Bronchial epithelial cell (primary cell): Measurements from ENCODE around the gene ZNF384. TPM values are rescaled to one million over a fixed set of nuclear protein-coding genes. Genes with fewer than 3 reads are reported as not detected.
A peak's percentile ranks its signal among the peaks of the same experiment; 100 is the strongest.

Experiments used
- DNase-seq: peaks from one replicate; pipeline ENCODE4 v3.0.0-alpha.2; 2010; ENCODE audit warnings: low read depth
- FAIRE-seq: peaks from 2 replicates; lab custom pipeline; 2011; peaks lifted over from hg19 to GRCh38; lab: Jason Lieb, UNC
- H3K27me3 ChIP-seq: 2 replicates; pipeline ENCODE4 v1.5.1; 2011; ENCODE audit warnings: low read length; ENCODE audit not compliant: control insufficient read depth, insufficient read depth
- H3K36me3 ChIP-seq: 2 replicates; pipeline ENCODE4 v1.5.1; 2011; ENCODE audit warnings: low read length; ENCODE audit not compliant: control insufficient read depth, insufficient read depth
- H3K4me3 ChIP-seq: 2 replicates; pipeline ENCODE4 v1.5.1; 2011; ENCODE audit warnings: mild to moderate bottlenecking, low read depth, low read length, control low read depth
- total RNA-seq: library from RNA; depleted of rRNA; stranded (reverse); fragments of >200 nt; gene quantifications from 2 replicates; pipeline ENCODE4 v1.2.1, GENCODE V29; 2014
- TF ChIP-seq, protein P1 (sequence below): IDR thresholded peaks from 2 replicates; pipeline ENCODE4 v1.5.1; 2011; ENCODE audit warnings: mild to moderate bottlenecking, moderate library complexity, low read length, control low read depth, inconsistent platforms; ENCODE audit not compliant: insufficient read depth, severe bottlenecking

Gene ZNF384
- total RNA-seq, 1 donor from 2014 or later = 5.3 TPM

DNA sequence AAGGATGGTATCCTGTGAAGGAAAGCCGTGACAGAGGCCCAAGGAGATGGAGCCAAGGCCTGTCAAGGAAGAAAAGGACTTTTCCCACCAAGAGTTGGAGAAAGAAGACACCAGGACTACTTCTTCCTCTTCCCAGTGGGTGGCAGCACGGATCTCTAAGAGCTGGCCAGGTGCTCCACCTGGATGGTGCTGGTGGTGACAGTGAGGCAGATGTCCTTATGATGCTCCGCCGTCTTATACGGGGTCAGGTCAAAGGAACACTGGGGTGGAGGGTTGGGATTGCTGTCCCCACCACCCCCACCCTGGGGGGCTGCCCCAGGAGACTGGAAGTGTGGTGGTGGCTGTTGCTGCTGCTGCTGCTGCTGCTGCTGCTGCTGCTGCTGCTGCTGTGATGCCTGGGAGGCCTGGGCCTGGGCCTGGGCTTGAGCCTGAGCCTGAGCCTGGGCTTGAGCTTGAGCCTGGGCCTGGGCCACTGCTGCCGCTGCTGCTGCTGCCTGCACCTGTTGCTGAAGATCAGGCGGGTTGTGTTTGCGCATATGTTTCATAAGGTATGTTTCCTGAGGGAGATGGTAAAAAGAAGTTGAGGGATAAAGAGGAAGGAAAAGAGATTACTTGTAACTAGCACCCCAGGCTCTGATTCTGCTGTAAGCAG lies 21.5 kb downstream of the ZNF384 start:
- TF ChIP-seq, protein P1, sequence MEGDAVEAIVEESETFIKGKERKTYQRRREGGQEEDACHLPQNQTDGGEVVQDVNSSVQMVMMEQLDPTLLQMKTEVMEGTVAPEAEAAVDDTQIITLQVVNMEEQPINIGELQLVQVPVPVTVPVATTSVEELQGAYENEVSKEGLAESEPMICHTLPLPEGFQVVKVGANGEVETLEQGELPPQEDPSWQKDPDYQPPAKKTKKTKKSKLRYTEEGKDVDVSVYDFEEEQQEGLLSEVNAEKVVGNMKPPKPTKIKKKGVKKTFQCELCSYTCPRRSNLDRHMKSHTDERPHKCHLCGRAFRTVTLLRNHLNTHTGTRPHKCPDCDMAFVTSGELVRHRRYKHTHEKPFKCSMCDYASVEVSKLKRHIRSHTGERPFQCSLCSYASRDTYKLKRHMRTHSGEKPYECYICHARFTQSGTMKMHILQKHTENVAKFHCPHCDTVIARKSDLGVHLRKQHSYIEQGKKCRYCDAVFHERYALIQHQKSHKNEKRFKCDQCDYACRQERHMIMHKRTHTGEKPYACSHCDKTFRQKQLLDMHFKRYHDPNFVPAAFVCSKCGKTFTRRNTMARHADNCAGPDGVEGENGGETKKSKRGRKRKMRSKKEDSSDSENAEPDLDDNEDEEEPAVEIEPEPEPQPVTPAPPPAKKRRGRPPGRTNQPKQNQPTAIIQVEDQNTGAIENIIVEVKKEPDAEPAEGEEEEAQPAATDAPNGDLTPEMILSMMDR = peak; percentile 49
- H3K27me3 ChIP-seq = no peaks in the 10 kb centered on the region
- no peak overlapping the region for H3K4me3 ChIP-seq
- no peak for FAIRE-seq
- peak; percentile 10 for DNase-seq
- H3K36me3 ChIP-seq = peaks cover 27% of the 10 kb centered on the region

DNA sequence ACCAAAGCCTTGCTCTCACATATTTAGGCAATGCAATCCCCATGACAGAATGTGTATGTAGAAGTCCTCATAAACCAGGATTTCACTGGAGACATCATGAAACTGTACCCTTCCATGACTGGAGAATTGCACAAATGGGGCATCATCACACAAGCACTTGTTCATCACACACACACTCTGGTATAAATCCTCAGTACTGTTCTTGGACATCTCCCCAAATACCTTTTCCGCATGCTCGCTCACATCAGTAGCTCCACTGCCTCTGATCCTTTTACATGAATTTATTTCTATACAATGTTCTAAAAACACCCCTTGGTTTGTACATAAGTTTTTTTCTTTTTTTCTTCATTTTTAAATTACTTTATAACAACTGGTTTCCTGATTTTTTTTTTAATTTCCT lies 23.0 kb downstream of the ZNF384 start:
- FAIRE-seq (no peak), DNase-seq (no peak)
- Histone ChIP-seq H3K4me3 (no peak overlapping the region), H3K36me3 (peaks cover 18% of the 10 kb centered on the region), H3K27me3 (no peaks in the 10 kb centered on the region)
- TF ChIP-seq, protein P1 = no peak

DNA sequence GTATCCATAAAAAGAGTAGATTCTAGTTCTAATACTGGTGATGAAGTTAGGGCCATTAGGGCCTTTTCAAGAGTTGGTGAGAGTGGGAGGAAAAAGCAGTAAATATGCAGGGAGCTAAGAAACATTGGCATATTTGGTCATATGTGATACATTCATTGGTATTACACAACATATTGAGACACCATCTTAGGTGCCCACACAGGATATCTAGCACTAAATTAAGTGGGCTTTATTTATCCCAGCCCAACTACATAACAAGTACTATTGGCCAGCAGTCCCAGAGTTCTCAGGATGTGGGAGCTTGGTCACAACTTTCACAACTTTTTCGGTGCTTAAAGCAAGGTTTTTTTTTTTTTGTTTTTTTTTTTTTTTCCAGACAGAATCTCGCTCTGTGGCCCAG lies 24.3 kb downstream of the ZNF384 start:
- H3K4me3 ChIP-seq = no peak overlapping the region
- no peaks in the 10 kb centered on the region for H3K27me3 ChIP-seq
- peak; percentile 15 for DNase-seq
- TF ChIP-seq, protein P1 = no peak
- H3K36me3 ChIP-seq = peaks cover 13% of the 10 kb centered on the region
- no peak for FAIRE-seq

DNA sequence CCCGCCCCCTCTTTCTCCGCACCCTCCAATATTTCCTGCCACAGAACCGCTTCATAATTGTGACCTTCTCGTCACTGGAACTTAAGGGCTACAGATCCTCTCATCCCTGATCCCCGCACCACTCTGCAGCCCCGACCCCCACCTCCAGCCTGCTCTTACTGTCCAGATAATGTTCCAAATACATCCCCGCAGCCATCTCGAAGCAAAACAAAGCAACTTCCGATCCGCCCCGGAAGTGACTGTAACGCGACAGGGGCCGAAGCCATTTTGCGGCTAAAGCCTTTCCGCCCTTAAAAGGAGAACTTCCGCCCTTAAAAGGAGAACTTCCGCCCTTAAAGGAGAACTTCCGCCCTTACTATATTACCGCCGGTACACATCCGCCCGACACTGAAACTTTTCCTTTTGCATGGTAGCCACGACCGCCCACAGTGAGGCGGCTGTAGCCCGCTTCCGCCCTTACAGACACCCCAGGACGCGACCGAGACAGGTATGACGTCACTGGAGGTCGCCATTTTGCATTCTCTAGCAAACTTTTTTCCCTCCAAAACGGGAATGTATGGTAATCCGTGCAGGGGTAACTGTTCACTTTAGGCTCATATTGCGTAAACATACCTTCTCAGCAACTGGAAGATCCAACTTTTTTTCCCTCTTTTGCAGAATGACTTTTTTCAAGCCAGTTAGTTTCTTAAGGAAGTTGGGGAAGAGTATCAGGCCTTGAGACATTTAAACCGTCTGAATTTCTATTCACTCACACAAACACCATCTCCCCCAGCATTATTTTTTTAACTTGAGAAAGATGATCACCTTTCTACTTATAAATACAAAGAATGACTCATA lies 26.1 kb downstream of the ZNF384 start, which contains the start of gene ING4:
Gene ING4 (minus strand): TSS at position 214 of the 837 bp plus-strand sequence. CDS start 18 bp downstream, at position 196.
- Histone ChIP-seq H3K4me3 (peak within 1 kb of the TSS; percentile 68), H3K27me3 (no peaks in the 10 kb centered on the region), H3K36me3 (peaks cover 8% of the 10 kb centered on the region)
- TF ChIP-seq, protein P1 = no peak
- DNase-seq = peak; percentile 97
- FAIRE-seq = no peak

DNA sequence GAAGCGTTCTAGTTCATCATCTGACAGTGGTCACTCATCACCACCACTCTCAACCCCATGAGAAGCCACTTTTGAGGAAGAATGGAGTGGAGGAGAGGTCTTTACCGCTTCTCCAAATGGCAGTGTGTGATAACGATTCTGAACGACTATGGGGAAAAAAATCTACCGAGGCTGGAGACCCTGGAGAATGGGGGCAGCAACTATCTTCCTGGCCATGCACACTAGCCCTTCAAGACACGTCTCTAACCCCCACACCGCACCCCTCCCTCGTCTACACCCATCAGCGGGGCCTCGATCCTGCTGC lies 26.6 kb downstream of the ZNF384 start:
- peak overlapping the region; percentile 68 for H3K4me3 ChIP-seq
- no peaks in the 10 kb centered on the region for H3K27me3 ChIP-seq
- no peak for DNase-seq
- no peak for FAIRE-seq
- peaks cover 8% of the 10 kb centered on the region for H3K36me3 ChIP-seq
- TF ChIP-seq, protein P1 = no peak
